Measurements from ENCODE around the gene ATP6V0A1.
A peak's percentile ranks its signal among the peaks of the same experiment; 100 is the strongest.

- TF ChIP-seq ZNF384 (IDR thresholded peaks at IDR 0.05) (no peak), SUZ12 (IDR thresholded peaks at IDR 0.05) (no peak), SP1 (IDR thresholded peaks at IDR 0.05) (no peak), ELF4 (IDR thresholded peaks at IDR 0.05) (no peak), BHLHE40 (IDR thresholded peaks at IDR 0.05; ENCODE audit: borderline replicate concordance) (no peak), NFRKB (IDR thresholded peaks at IDR 0.05) (no peak), FOXM1 (IDR thresholded peaks at IDR 0.05; ENCODE audit: borderline replicate concordance) (no peak), L3MBTL2 (conservative IDR thresholded peaks at IDR 0.05) (peak; percentile 70; the same call in 1 of the 2 replicates), FOXA1 (IDR thresholded peaks at IDR 0.05) (no peak), LEF1 (IDR thresholded peaks at IDR 0.05; ENCODE audit: borderline replicate concordance) (no peak), TARDBP (IDR thresholded peaks at IDR 0.05) (no peak)
Observed at GRCh38 chr17:42535155-42536047, 76.7 kb downstream of the ATP6V0A1 start.

Measured in HEK293T (cell line).